Neural cell (in vitro differentiated cells): ENCODE results near the gene ANKRD33B.

Experiments
- EP300 ChIP-seq: fragments of 450-650 bp; conservative IDR thresholded peaks from 2 replicates; pipeline ENCODE4 v1.6.1; 2014; ENCODE audit warnings: antibody characterized with exemption, mild to moderate bottlenecking, moderate library complexity; ENCODE audit not compliant: poor library complexity, severe bottlenecking
- EZH2 ChIP-seq: fragments of 200-600, 300-800 bp; shearing (Covaris generic), sonication (generic); IDR thresholded peaks from 2 replicates; pipeline ENCODE4 v1.6.1; 2014; ENCODE audit warnings: antibody characterized with exemption, low read length, borderline replicate concordance, mild to moderate bottlenecking; ENCODE audit not compliant: insufficient read depth, poor library complexity, severe bottlenecking
- POLR2AphosphoS5 ChIP-seq: IDR thresholded peaks from 2 replicates; pipeline ENCODE4 v1.6.1; 2012
- RAD21 ChIP-seq: fragments of 450-650 bp; conservative IDR thresholded peaks from 2 replicates; pipeline ENCODE4 v1.6.1; 2014; ENCODE audit warnings: antibody characterized with exemption, mild to moderate bottlenecking, moderate library complexity
- TAF1 ChIP-seq: IDR thresholded peaks from 2 replicates; pipeline ENCODE4 v1.6.1; 2012; ENCODE audit warnings: low read depth
- TF ChIP-seq, protein P1 (sequence below): fragments of 450-650 bp; IDR thresholded peaks from 2 replicates; pipeline ENCODE4 v1.5.1; 2014; ENCODE audit warnings: antibody characterized with exemption, mild to moderate bottlenecking, moderate library complexity; ENCODE audit not compliant: poor library complexity, severe bottlenecking
- TF ChIP-seq, protein P2 (sequence below): IDR thresholded peaks from 2 replicates; pipeline ENCODE4 v1.6.1; 2012; ENCODE audit warnings: borderline replicate concordance

DNA sequence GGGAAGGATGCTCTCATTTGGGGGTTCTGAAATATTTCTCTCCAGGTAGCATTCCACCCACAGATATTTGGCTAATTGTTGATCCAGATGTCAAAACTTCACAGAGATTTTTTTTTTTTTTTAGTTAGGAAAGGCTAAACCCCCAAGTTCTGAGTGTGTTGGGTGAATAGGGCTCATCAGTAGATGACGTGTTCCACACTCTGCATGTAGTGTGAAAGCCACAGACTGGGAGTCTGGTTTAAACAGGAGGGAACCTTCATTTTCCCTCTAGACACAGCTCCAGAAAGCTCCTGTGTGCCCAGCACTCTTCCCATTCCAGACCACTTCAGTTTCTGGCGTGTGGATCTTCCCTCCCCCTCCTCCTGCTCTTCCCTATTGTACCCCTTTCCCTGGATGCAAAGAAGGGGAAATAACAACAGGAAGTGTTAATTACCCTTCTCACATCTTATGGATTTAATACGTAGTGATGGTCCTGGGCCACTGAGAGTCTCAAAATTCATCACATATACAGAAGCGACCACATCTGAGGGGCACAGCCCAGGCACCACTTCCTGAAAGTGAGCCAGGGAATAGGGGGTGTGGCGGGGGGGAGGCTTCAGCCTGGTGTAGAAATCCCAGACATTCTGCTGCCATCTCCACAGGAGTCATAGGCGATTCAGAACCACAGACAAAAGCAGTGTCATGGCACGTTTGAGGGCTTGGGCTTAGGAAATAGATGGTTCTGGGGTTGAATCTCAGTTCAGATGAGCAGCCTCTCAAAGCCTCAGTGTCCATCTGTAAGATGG, 132.1 kb downstream of the ANKRD33B start:
- TF ChIP-seq, protein P1, sequence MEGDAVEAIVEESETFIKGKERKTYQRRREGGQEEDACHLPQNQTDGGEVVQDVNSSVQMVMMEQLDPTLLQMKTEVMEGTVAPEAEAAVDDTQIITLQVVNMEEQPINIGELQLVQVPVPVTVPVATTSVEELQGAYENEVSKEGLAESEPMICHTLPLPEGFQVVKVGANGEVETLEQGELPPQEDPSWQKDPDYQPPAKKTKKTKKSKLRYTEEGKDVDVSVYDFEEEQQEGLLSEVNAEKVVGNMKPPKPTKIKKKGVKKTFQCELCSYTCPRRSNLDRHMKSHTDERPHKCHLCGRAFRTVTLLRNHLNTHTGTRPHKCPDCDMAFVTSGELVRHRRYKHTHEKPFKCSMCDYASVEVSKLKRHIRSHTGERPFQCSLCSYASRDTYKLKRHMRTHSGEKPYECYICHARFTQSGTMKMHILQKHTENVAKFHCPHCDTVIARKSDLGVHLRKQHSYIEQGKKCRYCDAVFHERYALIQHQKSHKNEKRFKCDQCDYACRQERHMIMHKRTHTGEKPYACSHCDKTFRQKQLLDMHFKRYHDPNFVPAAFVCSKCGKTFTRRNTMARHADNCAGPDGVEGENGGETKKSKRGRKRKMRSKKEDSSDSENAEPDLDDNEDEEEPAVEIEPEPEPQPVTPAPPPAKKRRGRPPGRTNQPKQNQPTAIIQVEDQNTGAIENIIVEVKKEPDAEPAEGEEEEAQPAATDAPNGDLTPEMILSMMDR: no peak
- no peak for TF ChIP-seq EZH2
- no peak for TF ChIP-seq POLR2AphosphoS5
- TF ChIP-seq, protein P2, sequence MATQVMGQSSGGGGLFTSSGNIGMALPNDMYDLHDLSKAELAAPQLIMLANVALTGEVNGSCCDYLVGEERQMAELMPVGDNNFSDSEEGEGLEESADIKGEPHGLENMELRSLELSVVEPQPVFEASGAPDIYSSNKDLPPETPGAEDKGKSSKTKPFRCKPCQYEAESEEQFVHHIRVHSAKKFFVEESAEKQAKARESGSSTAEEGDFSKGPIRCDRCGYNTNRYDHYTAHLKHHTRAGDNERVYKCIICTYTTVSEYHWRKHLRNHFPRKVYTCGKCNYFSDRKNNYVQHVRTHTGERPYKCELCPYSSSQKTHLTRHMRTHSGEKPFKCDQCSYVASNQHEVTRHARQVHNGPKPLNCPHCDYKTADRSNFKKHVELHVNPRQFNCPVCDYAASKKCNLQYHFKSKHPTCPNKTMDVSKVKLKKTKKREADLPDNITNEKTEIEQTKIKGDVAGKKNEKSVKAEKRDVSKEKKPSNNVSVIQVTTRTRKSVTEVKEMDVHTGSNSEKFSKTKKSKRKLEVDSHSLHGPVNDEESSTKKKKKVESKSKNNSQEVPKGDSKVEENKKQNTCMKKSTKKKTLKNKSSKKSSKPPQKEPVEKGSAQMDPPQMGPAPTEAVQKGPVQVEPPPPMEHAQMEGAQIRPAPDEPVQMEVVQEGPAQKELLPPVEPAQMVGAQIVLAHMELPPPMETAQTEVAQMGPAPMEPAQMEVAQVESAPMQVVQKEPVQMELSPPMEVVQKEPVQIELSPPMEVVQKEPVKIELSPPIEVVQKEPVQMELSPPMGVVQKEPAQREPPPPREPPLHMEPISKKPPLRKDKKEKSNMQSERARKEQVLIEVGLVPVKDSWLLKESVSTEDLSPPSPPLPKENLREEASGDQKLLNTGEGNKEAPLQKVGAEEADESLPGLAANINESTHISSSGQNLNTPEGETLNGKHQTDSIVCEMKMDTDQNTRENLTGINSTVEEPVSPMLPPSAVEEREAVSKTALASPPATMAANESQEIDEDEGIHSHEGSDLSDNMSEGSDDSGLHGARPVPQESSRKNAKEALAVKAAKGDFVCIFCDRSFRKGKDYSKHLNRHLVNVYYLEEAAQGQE: no peak
- TF ChIP-seq RAD21: no peak
- TF ChIP-seq EP300: no peak
- no peak for TF ChIP-seq TAF1
